Amniotic stem cell (primary cell): Measurements from ENCODE around the gene CEACAM6.
"Not testable (repeated sequence)": the region's sequence is repeated elsewhere in the genome, so short reads cannot be mapped to it uniquely, and the experiment has no call there.

Source experiments
- DNase-seq: peaks from one replicate; lab custom pipeline; 2025; lab: John Stamatoyannopoulos, UW

The CEACAM6 gene

GRCh38 chr19:41748012-41748411 is 7.3 kb upstream of the CEACAM6 start:
- no peak for DNase-seq

GRCh38 chr19:41750248-41751134 is 4.8 kb upstream of the CEACAM6 start:
- not testable (repeated sequence) for DNase-seq

GRCh38 chr19:41753159-41753558 is 2.2 kb upstream of the CEACAM6 start:
- DNase-seq, result no peak

GRCh38 chr19:41753936-41754529 is 1.3 kb upstream of the CEACAM6 start:
- DNase-seq, result no peak

- DNase-seq, result no peak
These were observed 3.5 kb downstream of the CEACAM6 start for GRCh38 chr19:41758846-41759245.

GRCh38 chr19:41767115-41767514 is 11.8 kb downstream of the CEACAM6 start:
- DNase-seq, result no peak

GRCh38 chr19:41768105-41768504 is 12.8 kb downstream of the CEACAM6 start:
- DNase-seq, result not testable (repeated sequence)

GRCh38 chr19:41769608-41770007 is 14.3 kb downstream of the CEACAM6 start:
- DNase-seq, result no peak

- DNase-seq, result no peak
These were observed 16.1 kb downstream of the CEACAM6 start for GRCh38 chr19:41771410-41771809.

GRCh38 chr19:41774515-41774980 is 19.2 kb downstream of the CEACAM6 start:
- no peak for DNase-seq

GRCh38 chr19:41776700-41777099 is 21.4 kb downstream of the CEACAM6 start:
- DNase-seq, result no peak

GRCh38 chr19:41783612-41784011 is 28.3 kb downstream of the CEACAM6 start:
- DNase-seq, result no peak

- no peak for DNase-seq
These were observed 29.0 kb downstream of the CEACAM6 start for GRCh38 chr19:41784312-41784711.

GRCh38 chr19:41784743-41785142 is 29.4 kb downstream of the CEACAM6 start:
- DNase-seq, result no peak

- DNase-seq, result no peak
These were observed 30.3 kb downstream of the CEACAM6 start for GRCh38 chr19:41785653-41786052.

- DNase-seq, result no peak
These were observed 31.7 kb downstream of the CEACAM6 start for GRCh38 chr19:41787055-41787454.

- not testable (repeated sequence) for DNase-seq
These were observed 33.2 kb downstream of the CEACAM6 start for GRCh38 chr19:41788518-41788917.

- not testable (repeated sequence) for DNase-seq
These were observed 33.7 kb downstream of the CEACAM6 start for GRCh38 chr19:41789053-41789452.

GRCh38 chr19:41792513-41793413 is 37.4 kb downstream of the CEACAM6 start:
- DNase-seq, result no peak

GRCh38 chr19:41793414-41793727 is 38.0 kb downstream of the CEACAM6 start:
- DNase-seq, result no peak

- DNase-seq, result no peak
These were observed 39.7 kb downstream of the CEACAM6 start for GRCh38 chr19:41795031-41795461.

GRCh38 chr19:41796362-41796761 is 41.0 kb downstream of the CEACAM6 start, which contains the start of gene CEACAM3:
CEACAM3 (plus strand) TSS chr19:41796587; CDS start chr19:41796678, 91 bp downstream.
- no peak for DNase-seq
